OCI-LY7 (cell line): ENCODE measurements around the gene DUOX1. TPM values are rescaled to one million over a fixed set of nuclear protein-coding genes. Genes with fewer than 3 reads are reported as not detected.

Experiments
- BruUV-seq: library from RNA; stranded (reverse); fragments of 400-500 nt; replicated peaks from 2 replicates; lab custom pipeline; 2021; lab: Mats Ljungman, UMichigan
- CTCF ChIA-PET: fragments of 300-600 bp; sonication (Branson Sonifier 250); formaldehyde crosslinking; loops from one replicate; lab custom pipeline; 2022; ENCODE audit warnings: antibody characterized with exemption; ENCODE audit not compliant: unreplicated experiment; lab: Charles Lee
- POLR2A ChIA-PET: fragments of 300-600 bp; sonication (Branson Sonifier 250); formaldehyde crosslinking; loops from one replicate; lab custom pipeline; 2022; ENCODE audit warnings: antibody characterized with exemption; lab: Charles Lee
- DNase-seq: peaks from one replicate; pipeline ENCODE4 v3.0.0-alpha.2; 2015; ENCODE audit warnings: low spot score
- H2AFZ ChIP-seq: fragments of 200-600 bp; sonication (generic), shearing (Covaris generic); 2 replicates; pipeline ENCODE4 v1.6.1; 2014; ENCODE audit warnings: mild to moderate bottlenecking, antibody characterized with exemption, low read length, moderate library complexity
- H3K27ac ChIP-seq: fragments of 200-600 bp; sonication (generic); 2 replicates; pipeline ENCODE4 v1.5.1; 2014; ENCODE audit warnings: mixed run types, low read depth, mild to moderate bottlenecking, moderate library complexity, low read length, inconsistent platforms; ENCODE audit not compliant: poor library complexity, severe bottlenecking
- H3K36me3 ChIP-seq: fragments of 200-600 bp; sonication (generic); 2 replicates; pipeline ENCODE4 v1.6.1; 2014; ENCODE audit warnings: mild to moderate bottlenecking, antibody characterized with exemption, low read length, moderate library complexity, mixed read lengths; ENCODE audit not compliant: insufficient read depth
- H3K4me1 ChIP-seq: fragments of 200-600 bp; sonication (generic); 2 replicates; pipeline ENCODE4 v1.5.1; 2014; ENCODE audit warnings: mild to moderate bottlenecking, low read length; ENCODE audit not compliant: insufficient read depth, poor library complexity, severe bottlenecking
- H3K4me2 ChIP-seq: fragments of 200-600 bp; sonication (generic); 2 replicates; pipeline ENCODE4 v1.6.1; 2014; ENCODE audit warnings: mild to moderate bottlenecking, low read length
- H3K4me3 ChIP-seq: fragments of 200-600 bp; sonication (generic); 2 replicates; pipeline ENCODE4 v1.5.1; 2014; ENCODE audit warnings: mild to moderate bottlenecking, low read depth, low read length; ENCODE audit not compliant: poor library complexity, severe bottlenecking
- H3K79me2 ChIP-seq: fragments of 200-600 bp; sonication (generic); 2 replicates; pipeline ENCODE4 v1.6.1; 2016; ENCODE audit warnings: low read depth, mild to moderate bottlenecking, low read length, moderate library complexity, mixed read lengths; ENCODE audit not compliant: insufficient read depth
- H3K9me2 ChIP-seq: fragments of 200-600 bp; sonication (generic); 2 replicates; pipeline ENCODE4 v1.6.1; 2016; ENCODE audit warnings: mild to moderate bottlenecking, low read length, mixed read lengths; ENCODE audit not compliant: insufficient read depth
- H3K9me3 ChIP-seq: fragments of 200-600 bp; sonication (generic); 2 replicates; pipeline ENCODE4 v1.6.1; 2014; ENCODE audit warnings: mild to moderate bottlenecking, mixed run types, low read length, mixed read lengths
- H4K20me1 ChIP-seq: fragments of 200-600 bp; sonication (generic); 2 replicates; pipeline ENCODE4 v1.6.1; 2014; ENCODE audit warnings: mild to moderate bottlenecking, antibody characterized with exemption, low read length, moderate library complexity, mixed read lengths; ENCODE audit not compliant: insufficient read depth
- CTCF ChIP-seq: fragments of 200-600 bp; sonication (generic); conservative IDR thresholded peaks from 2 replicates; pipeline ENCODE4 v1.5.1; 2014; ENCODE audit warnings: mild to moderate bottlenecking, antibody characterized with exemption, low read length, moderate library complexity, mixed read lengths
- EZH2phosphoT487 ChIP-seq: fragments of 200-600 bp; sonication (generic); IDR thresholded peaks from 2 replicates; pipeline ENCODE4 v1.6.1; 2018; ENCODE audit warnings: low read depth, borderline replicate concordance, mild to moderate bottlenecking, mixed run types, antibody characterized with exemption, low read length, moderate library complexity, mixed read lengths
- intact Hi-C: fragments of 100-400 bp; cut with micrococcal nuclease; formaldehyde crosslinking; loops from one replicate; pipeline ENCODE4 v1.10.0; 2022; ENCODE audit not compliant: unreplicated experiment
- total RNA-seq, 2 experiments: library from RNA; depleted of rRNA in 1 of 2; stranded (reverse); fragments of >200 nt in 1 of 2; shearing (Covaris generic) in 1 of 2; gene quantifications; 2 replicates each; pipeline ENCODE4 v1.2.3, GENCODE V29; 2014 to 2022

The DUOX1 gene
- total RNA-seq, 2 experiments from 2014 or later = not detected

DNA sequence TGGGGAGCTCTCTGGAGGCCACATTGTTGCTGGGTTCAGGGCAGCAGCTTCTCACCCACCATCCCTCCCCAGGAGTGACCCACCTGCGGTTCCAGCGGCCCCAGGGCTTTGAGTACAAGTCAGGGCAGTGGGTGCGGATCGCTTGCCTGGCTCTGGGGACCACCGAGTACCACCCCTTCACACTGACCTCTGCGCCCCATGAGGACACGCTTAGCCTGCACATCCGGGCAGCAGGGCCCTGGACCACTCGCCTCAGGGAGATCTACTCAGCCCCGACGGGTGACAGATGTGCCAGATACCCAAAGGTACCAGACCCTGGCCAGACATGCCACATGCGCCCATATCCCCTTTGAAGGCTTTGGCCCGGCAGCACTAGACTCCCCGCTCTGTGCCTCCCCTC lies 31.9 kb downstream of the DUOX1 start:
- intact Hi-C loops = loop anchor here (10.0 kb wide), 1 partner anchor 453 kb away; no protein-coding TSS in a partner anchor
- CTCF ChIA-PET = no interaction called here
- POLR2A ChIA-PET = interaction anchor here (0.7 kb wide), 1 partner anchor 159 kb away, joined by 4 read pairs; no protein-coding TSS in a partner anchor
- no peak overlapping the region for H3K4me3 ChIP-seq
- no peak for DNase-seq
- TF ChIP-seq CTCF (no peak), EZH2phosphoT487 (no peak)
- H3K79me2 ChIP-seq = no peaks in the 10 kb centered on the region
- H4K20me1 ChIP-seq = no peaks in the 10 kb centered on the region
- H3K9me3 ChIP-seq = no peaks in the 10 kb centered on the region
- BruUV-seq = no TSS peak
- H3K4me1 ChIP-seq = peaks cover 9% of the 10 kb centered on the region
- no peaks in the 10 kb centered on the region for H3K36me3 ChIP-seq
- no peak overlapping the region for H3K4me2 ChIP-seq
- H2AFZ ChIP-seq = no peak overlapping the region
- no peak overlapping the region for H3K27ac ChIP-seq
- H3K9me2 ChIP-seq = no peaks in the 10 kb centered on the region

DNA sequence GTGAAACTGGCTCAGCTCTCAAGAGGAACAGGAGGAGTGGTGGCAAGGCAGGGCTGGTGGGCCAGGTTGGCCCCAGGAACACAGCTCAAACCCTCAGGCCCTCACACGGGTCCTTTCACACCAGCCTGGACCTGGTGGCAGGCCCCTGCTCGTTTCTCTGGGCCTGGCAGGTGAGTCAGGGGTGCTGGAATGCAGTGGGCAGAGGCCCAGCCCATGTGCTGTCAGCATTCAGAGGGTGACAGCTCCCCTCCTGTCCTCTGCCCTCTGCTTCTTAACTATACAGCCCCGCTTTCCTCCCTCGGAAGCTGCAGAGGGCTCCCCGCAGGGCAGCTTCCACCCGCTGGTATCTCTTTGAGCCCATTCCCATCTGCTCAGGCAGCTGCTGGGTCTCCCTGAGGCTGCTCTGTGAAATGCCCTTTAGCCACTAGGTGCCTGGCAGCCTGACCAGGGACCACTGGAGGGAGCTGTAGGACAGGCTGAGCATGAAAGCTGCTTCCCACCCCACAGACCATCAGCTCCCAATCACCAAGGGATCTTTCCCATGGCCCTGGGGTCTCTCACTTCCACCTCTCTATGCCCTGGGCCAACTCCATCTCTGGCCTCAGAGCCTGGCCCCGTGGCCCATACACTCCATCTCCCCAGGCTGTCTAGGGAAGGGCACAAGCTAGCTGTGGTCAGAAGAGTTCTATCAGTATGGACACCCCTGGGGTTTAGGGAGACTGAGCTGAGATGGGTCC lies 33.1 kb downstream of the DUOX1 start:
- Histone ChIP-seq H3K36me3 (no peaks in the 10 kb centered on the region), H4K20me1 (no peaks in the 10 kb centered on the region), H3K9me3 (no peaks in the 10 kb centered on the region), H3K79me2 (no peaks in the 10 kb centered on the region), H3K27ac (no peak overlapping the region), H2AFZ (no peak overlapping the region), H3K4me2 (no peak overlapping the region), H3K4me1 (peaks cover 14% of the 10 kb centered on the region), H3K4me3 (no peak overlapping the region), H3K9me2 (no peaks in the 10 kb centered on the region)
- DNase-seq = peak; percentile 81
- ChIA-PET CTCF (interaction anchor here (0.8 to 1.3 kb wide), 8 partner anchors 110 to 425 kb away, joined by 3 to 5 read pairs (median 3); a partner anchor contains a TSS), POLR2A (interaction anchor here (0.5 to 1.2 kb wide), 5 partner anchors 15 to 359 kb away, joined by 3 to 4 read pairs (median 3); a partner anchor contains a TSS)
- no TSS peak for BruUV-seq
- intact Hi-C loops = loop anchor here (1.0 to 10.0 kb wide), 2 partner anchors 295 to 452 kb away; no protein-coding TSS in a partner anchor
- TF ChIP-seq EZH2phosphoT487 = no peak
- TF ChIP-seq CTCF = peak; percentile 89
